ENCODE results near the gene SLAMF1. TPM values are rescaled to one million over a fixed set of nuclear protein-coding genes. Genes with fewer than 3 reads are reported as not detected.

Gene SLAMF1
- polyA plus RNA-seq, 6 donors from 2014 or later = 18.9 to 36.6 (median 23.0) TPM

DNA sequence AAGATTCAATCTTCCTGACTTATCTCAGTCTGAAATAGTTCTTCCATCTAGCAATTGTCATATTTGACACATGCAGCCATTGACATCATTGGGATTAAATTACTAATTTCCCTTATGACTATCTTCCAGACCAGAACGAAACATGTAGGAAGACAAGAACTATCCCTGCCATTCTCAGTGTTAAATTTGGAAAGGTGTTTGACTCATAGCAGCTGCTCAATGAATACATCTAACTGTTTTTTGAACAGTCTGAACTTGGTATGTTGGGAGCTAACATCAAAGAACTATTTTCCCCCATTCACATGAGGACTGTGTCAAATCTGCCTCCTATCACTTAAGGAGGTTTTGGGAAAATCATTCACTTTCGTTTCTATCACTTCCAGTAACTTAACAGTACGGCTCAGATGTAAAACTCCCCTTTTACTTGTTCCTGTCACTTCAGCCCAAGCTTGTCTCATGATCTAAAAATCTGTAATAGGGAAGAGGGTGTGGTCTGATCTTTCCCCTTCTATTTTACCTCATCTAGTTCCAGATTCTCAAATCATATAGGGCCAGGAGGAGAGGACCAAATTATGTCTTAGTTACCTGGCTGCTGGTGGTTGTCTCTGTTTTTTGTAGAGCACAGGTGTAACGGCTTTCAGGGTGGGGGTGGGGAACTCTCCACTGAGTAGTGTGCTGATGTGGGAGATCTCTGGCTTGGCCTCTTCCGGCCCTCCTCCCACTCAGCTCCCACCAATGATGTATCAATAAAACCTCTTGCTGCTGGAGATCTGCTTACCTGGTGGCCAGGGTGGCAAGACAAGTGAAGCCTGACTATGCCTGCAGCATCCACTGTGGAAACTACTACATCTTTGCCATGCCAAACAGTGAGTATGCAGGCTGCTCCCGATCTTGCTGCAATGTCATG, 26.2 kb upstream of the SLAMF1 start:
- peak; percentile 66 to 78 for ATAC-seq (ENCODE audit: low read depth in 2 of 2)
- no peak overlapping the region for H3K27ac Mint-ChIP-seq
- no peak overlapping the region for H3K4me3 Mint-ChIP-seq
- H3K4me1 Mint-ChIP-seq = peaks cover 14 to 26% (median 18%) of the 10 kb centered on the region in 3 donors
- peak; percentile 33 for DNase-seq
- H3K9me3 Mint-ChIP-seq = peaks cover 0 to 8% (median 1%) of the 10 kb centered on the region in 7 donors
- peaks cover 4 to 21% of the 10 kb centered on the region in 2 donors for H3K36me3 Mint-ChIP-seq
- H3K27me3 Mint-ChIP-seq = no peaks in the 10 kb centered on the region

DNA sequence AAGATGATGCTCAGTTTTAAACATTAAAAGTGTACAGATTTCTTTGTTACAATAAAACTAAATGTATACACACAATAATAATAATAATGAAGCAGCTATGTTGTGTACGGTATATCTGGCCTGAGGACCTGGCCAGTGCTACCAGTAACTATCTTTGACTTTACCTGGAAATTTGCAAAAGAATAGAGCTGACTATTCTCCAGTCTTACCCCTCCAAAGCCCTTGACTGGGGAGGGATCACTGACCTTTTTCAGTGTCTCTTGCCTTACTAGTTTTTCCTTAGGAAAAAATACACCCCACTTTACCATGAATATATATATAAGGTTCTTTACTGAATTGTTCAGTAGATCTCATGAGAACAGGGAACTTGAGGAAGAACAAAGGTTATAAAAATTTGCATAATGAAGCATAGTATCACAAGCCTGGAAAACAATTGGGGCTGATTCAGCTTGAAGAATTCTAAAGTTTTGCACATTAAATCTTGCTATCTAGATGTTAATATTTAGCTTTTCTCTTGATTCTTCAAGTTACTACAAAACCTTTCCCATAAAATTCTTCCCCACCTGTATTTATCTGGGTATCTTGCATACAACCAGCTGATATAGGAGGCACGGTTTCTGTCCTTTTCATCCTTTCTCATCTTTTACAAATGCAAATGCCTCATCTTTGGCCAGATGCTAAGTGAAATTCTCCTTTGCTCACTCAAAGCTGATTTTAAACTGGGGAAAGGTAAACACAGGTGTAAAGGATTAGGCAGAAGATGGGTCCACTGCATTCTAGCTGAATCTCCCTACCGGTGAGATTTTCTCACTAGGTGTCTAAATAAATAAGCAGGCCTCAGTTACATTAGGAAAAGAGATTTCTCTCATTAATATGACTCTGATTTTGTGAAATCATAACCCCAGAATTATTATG, 25.0 kb upstream of the SLAMF1 start:
- H3K36me3 Mint-ChIP-seq = peaks cover 4 to 9% of the 10 kb centered on the region in 2 donors
- H3K27me3 Mint-ChIP-seq = no peaks in the 10 kb centered on the region
- H3K27ac Mint-ChIP-seq = peak overlapping the region in 1 of 6 donors; percentile 28
- ATAC-seq (ENCODE audit: low read depth in 2 of 2) (no peak), DNase-seq (no peak)
- H3K4me1 Mint-ChIP-seq = peaks cover 18 to 30% (median 19%) of the 10 kb centered on the region in 3 donors
- no peak overlapping the region for H3K4me3 Mint-ChIP-seq
- peaks cover 0 to 8% (median 1%) of the 10 kb centered on the region in 7 donors for H3K9me3 Mint-ChIP-seq

DNA sequence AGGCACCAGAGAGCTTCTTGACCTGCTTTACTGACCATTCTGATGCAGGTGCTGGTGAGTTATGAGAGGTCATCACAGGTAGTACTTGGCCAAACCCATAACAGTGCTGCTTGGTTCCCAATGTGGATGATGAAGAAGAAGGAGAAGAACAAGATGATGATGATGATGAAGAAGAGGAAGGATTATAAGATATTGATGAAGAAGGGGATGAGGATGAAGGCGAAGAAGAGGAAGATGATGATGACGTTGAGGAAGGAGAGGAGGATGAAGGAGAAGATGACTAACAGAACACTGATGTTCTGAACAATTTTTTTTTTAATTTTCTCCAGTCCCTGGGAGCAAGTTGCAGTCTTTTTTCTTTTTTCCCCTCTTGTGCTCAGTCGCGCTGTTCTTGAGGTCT, 23.9 kb upstream of the SLAMF1 start:
- H3K4me3 Mint-ChIP-seq = no peak overlapping the region
- ATAC-seq (ENCODE audit: low read depth in 2 of 2) (no peak), DNase-seq (no peak)
- H3K4me1 Mint-ChIP-seq = peaks cover 30 to 37% (median 30%) of the 10 kb centered on the region in 3 donors
- peaks cover 0 to 8% (median 1%) of the 10 kb centered on the region in 7 donors for H3K9me3 Mint-ChIP-seq
- peak overlapping the region in 2 of 6 donors; percentile 14 to 44 for H3K27ac Mint-ChIP-seq
- no peaks in the 10 kb centered on the region for H3K27me3 Mint-ChIP-seq
- peaks cover 4 to 9% of the 10 kb centered on the region in 2 donors for H3K36me3 Mint-ChIP-seq

DNA sequence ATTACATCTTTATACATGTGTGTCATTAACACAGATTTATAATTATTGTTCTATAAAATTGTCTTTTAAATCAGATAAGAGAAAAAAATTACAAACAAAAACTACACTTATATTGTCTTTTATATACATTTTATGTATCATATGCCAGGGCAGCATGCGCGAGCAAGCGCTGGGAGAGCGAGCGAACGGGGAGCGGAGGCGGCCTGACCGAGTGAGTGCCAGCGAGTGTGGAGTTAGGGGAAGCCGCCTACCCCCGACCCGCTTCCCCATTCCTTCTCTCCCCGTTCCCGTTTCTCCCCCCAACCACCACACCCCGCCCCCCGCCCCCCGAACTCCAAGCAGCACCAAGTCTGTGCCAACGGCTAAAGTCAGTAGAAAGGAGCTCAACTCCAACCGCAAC, 23.0 kb upstream of the SLAMF1 start:
- Mint-ChIP-seq H3K9me3 (peaks cover 0 to 8% (median 1%) of the 10 kb centered on the region in 7 donors), H3K27ac (peak overlapping the region in 2 of 6 donors; percentile 29 to 32), H3K27me3 (no peaks in the 10 kb centered on the region), H3K4me3 (no peak overlapping the region), H3K4me1 (peaks cover 33 to 42% (median 39%) of the 10 kb centered on the region in 3 donors), H3K36me3 (peaks cover 4 to 9% of the 10 kb centered on the region in 2 donors)
- no peak for ATAC-seq (ENCODE audit: low read depth in 2 of 2)
- DNase-seq = no peak

DNA sequence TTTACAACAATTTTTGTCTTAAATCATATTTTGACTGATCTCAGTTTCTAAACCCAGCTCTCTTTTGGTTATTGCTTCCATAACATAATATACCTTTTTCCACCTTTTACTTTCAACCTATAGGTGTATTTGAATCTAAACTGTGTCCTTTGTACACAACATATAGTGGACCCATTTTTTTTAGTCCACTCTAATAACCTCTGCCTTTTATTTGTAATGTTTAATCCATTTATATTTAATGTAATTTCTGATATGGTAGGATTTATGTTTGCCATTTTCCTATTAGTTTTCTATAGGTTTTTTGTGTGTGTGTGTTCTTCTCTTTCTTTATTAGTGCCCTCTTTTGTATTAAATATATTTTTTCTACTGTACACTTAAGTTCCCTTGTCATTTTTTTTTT, 22.4 kb upstream of the SLAMF1 start:
- Mint-ChIP-seq H3K27me3 (no peaks in the 10 kb centered on the region), H3K9me3 (peaks cover 0 to 8% (median 1%) of the 10 kb centered on the region in 7 donors), H3K27ac (no peak overlapping the region), H3K4me1 (peaks cover 37 to 48% (median 44%) of the 10 kb centered on the region in 3 donors), H3K4me3 (no peak overlapping the region), H3K36me3 (peaks cover 4 to 9% of the 10 kb centered on the region in 2 donors)
- DNase-seq (no peak), ATAC-seq (ENCODE audit: low read depth in 2 of 2) (no peak)

DNA sequence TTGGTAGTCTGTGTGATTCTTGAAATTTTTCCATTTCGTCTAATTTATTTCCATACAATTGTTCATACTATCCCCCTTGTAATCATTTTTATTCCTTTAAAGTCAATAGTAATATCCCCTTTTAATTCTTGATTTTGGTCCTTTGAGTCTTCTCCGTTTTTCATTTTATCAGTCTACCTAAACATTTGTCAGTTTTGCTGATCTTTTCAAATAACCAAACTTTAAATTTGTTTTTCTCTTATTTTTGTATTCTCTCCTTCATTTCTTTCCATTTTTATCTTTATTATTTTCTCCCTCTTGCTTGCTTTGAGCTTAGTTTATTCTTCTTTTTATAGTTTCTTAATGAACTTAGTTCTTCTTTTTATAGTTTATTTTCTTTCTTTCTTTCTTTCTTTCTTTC, 21.1 kb upstream of the SLAMF1 start:
- Mint-ChIP-seq H3K4me1 (peaks cover 49 to 61% (median 58%) of the 10 kb centered on the region in 3 donors), H3K4me3 (no peak overlapping the region), H3K9me3 (peaks cover 0 to 8% (median 1%) of the 10 kb centered on the region in 7 donors), H3K36me3 (peaks cover 4 to 9% of the 10 kb centered on the region in 2 donors), H3K27me3 (no peaks in the 10 kb centered on the region), H3K27ac (no peak overlapping the region)
- DNase-seq = no peak
- ATAC-seq (ENCODE audit: low read depth in 2 of 2) = no peak

DNA sequence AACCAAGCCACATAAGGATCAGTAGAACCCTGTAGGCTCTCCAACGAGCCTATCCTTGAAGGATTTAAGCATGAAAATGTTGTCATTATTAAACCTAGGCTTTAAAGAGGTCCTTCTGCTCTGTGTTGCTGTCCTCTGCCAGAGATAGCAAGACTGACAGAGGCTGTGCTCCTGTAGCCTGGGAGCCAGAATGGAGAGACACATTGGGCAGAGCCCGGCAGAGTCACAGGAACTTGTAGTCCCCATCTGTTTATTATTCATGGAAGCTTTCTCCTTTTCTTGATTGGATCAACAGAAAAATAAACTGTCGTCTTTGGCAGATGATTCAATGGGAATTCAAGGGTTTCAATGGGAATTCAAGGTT, 19.2 kb upstream of the SLAMF1 start:
- no peak for DNase-seq
- peak overlapping the region in 4 of 6 donors; percentile 6 to 96 (median 50) for H3K27ac Mint-ChIP-seq
- no peaks in the 10 kb centered on the region for H3K27me3 Mint-ChIP-seq
- H3K4me1 Mint-ChIP-seq = peaks cover 47 to 73% (median 64%) of the 10 kb centered on the region in 3 donors
- H3K36me3 Mint-ChIP-seq = peaks cover 4 to 8% of the 10 kb centered on the region in 2 donors
- no peak for ATAC-seq (ENCODE audit: low read depth in 2 of 2)
- H3K9me3 Mint-ChIP-seq = peaks cover 0 to 8% (median 1%) of the 10 kb centered on the region in 7 donors
- peak overlapping the region in 5 of 8 donors; percentile 58 to 81 (median 74) for H3K4me3 Mint-ChIP-seq

DNA sequence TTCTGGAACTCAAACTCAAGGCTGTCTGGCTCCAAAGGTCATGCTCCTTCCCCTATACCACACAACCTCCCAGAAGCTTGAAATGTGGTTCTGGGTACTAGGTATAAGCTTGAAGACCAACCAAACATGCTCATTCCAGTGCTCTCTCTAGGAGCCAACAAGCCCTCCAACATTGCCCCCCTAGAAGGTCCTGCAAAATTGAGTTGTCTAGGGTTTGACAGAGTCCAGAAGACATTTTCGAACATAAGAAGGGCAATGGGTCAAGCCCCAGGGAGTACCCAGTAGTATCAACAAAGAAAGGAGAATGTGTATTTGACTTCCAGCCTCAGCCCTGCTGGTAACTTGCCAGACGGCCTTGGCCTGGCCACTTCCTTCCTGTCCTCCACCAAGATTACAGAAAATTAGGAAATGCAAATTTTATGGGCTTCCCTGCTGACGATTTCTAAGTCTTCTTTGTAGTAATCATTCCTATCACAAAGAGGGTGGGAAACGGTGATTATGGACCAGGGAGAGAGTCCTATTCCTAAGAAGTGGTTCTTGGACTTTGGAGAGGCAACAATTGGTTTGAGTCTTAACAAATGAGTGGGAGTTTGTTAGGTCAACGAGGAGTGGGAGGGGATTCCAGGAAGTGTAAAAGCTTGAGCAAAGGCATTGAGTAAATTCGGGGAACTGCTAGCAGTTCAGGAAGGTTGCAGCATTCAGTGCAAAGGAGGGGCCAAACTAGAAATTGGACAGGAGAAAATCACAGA, 18.7 kb upstream of the SLAMF1 start:
- no peak for ATAC-seq (ENCODE audit: low read depth in 2 of 2)
- Mint-ChIP-seq H3K36me3 (peaks cover 3 to 4% of the 10 kb centered on the region in 2 donors), H3K27me3 (no peaks in the 10 kb centered on the region), H3K9me3 (peaks cover 0 to 8% (median 1%) of the 10 kb centered on the region in 7 donors), H3K27ac (peak overlapping the region; percentile 16 to 96 (median 88)), H3K4me1 (peaks cover 47 to 73% (median 61%) of the 10 kb centered on the region in 3 donors), H3K4me3 (peak overlapping the region in 7 of 8 donors; percentile 10 to 86 (median 74))
- DNase-seq = no peak

DNA sequence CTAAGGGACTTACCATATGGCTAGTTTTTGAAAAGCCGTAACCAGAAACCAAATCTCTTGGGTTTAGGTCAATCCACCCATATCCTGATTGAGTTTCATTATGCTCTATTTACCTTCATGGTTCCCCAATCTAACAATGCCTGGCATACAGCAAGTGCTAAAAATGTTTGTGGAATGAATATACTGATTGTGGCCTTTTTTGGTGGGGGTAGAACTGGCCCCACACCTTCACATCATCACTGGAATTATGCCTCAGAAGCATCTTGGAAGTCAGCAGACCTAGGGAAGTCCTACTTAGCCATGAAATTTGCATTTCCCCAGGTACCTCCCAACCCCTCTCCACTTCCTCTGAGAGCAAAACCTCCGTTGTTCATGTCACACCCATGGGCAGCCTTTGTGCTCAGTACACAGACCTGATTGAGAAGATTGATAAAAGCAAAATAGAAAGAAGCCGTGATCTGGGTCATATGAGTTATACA, 17.8 kb upstream of the SLAMF1 start:
- Mint-ChIP-seq H3K4me3 (peak overlapping the region; percentile 34 to 86 (median 74)), H3K27ac (peak overlapping the region; percentile 62 to 96 (median 92)), H3K4me1 (peaks cover 53 to 79% (median 65%) of the 10 kb centered on the region in 3 donors), H3K36me3 (peaks cover 0 to 2% of the 10 kb centered on the region in 2 donors), H3K27me3 (no peaks in the 10 kb centered on the region), H3K9me3 (peaks cover 0 to 7% (median 1%) of the 10 kb centered on the region in 7 donors)
- peak; percentile 91 to 92 for ATAC-seq (ENCODE audit: low read depth in 2 of 2)
- DNase-seq = peak; percentile 61

DNA sequence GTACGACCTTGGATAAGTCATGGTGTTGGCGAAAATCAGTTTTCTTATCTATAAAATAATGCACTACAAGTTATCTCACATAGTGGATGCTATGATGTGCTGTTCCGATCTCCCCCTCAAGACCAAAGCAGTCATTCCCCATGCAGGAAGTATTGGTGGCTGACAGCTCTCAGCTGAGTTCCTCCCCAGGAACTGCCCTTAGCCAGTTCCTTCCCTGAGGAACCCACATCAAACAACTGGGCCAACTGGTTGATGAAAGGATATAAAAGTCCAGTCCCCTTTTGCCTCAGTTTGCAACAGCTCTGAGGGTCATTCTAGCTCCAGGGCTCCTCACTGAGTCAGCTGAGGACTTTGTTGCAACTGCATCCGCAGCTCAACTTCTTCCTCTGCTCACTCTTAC, 16.1 kb upstream of the SLAMF1 start:
- DNase-seq (no peak), ATAC-seq (ENCODE audit: low read depth in 2 of 2) (no peak)
- Mint-ChIP-seq H3K27me3 (no peaks in the 10 kb centered on the region), H3K4me3 (peak overlapping the region in 4 of 8 donors; percentile 51 to 81 (median 64)), H3K9me3 (peaks cover 0 to 1% (median 0%) of the 10 kb centered on the region in 7 donors), H3K4me1 (peaks cover 64 to 93% (median 79%) of the 10 kb centered on the region in 3 donors), H3K27ac (peak overlapping the region in 2 of 6 donors; percentile 41 to 91), H3K36me3 (peaks cover 0 to 8% of the 10 kb centered on the region in 2 donors)

DNA sequence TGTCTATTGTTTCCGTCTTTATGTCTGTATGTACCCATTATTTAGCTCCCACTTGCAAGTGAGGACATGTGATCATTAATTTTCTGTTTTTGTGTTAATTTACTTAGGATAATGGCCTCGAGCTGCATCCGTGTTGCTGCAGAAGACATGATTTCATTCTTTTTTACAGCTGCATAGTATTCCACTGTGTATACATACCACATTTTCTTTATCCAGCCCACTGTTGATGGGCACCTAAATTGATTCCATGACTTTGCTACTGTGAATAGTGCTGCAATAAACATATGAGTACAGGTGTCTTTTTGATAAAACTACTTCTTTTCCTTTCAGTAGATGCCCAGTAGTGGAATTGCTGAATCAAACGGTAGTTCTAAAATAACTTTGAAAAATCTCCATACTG, 12.7 kb upstream of the SLAMF1 start:
- peak overlapping the region in 1 of 6 donors; percentile 80 for H3K27ac Mint-ChIP-seq

DNA sequence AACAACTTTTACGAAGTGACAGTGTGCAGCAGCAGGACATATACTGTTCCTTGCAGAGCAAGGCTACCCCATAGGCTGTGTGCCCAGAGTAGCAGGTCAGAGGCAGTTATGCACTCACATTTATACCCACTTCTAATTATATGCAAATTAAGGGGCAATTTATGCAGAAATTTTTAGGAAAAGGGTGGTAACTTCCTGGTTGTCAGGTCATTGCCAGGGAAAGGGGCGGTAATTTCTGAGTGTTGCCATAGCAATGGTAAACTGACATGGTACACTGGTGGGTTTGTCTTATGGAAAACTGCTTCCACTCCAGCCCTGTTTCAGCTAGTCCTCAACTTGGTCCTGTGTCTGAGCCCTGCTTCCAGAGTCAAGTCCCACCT, 12.0 kb upstream of the SLAMF1 start:
- Mint-ChIP-seq H3K4me3 (peak overlapping the region in 1 of 8 donors; percentile 20), H3K27me3 (no peaks in the 10 kb centered on the region), H3K36me3 (peaks cover 6 to 8% of the 10 kb centered on the region in 2 donors), H3K27ac (peak overlapping the region in 2 of 6 donors; percentile 5 to 58), H3K9me3 (peaks cover 0 to 1% (median 0%) of the 10 kb centered on the region in 7 donors), H3K4me1 (peaks cover 49 to 81% (median 77%) of the 10 kb centered on the region in 3 donors)
- DNase-seq (no peak), ATAC-seq (ENCODE audit: low read depth in 2 of 2) (no peak)

More for the DNA sequence above, 12.7 kb upstream of the SLAMF1 start:
- H3K36me3 Mint-ChIP-seq = peaks cover 6 to 8% of the 10 kb centered on the region in 2 donors
- peaks cover 0 to 1% (median 0%) of the 10 kb centered on the region in 7 donors for H3K9me3 Mint-ChIP-seq
- no peak for ATAC-seq (ENCODE audit: low read depth in 2 of 2)
- H3K4me3 Mint-ChIP-seq = no peak overlapping the region
- H3K4me1 Mint-ChIP-seq = peaks cover 48 to 81% (median 77%) of the 10 kb centered on the region in 3 donors
- H3K27me3 Mint-ChIP-seq = no peaks in the 10 kb centered on the region
- no peak for DNase-seq
